ENCODE data around the gene ZMPSTE24. TPM values are rescaled to one million over a fixed set of nuclear protein-coding genes. Genes with fewer than 3 reads are reported as not detected.

The ZMPSTE24 gene
- total RNA-seq, 1 donor from 2014 or later: 24.8 TPM

Other genes with a start within 250 kb of the ZMPSTE24 start
- gene CAP1, start 217.5 kb upstream of the ZMPSTE24 start, total RNA-seq: 82.8 TPM
- 31.1 TPM for gene PPT1, start 161.0 kb upstream of the ZMPSTE24 start, total RNA-seq
- 13.8 TPM for gene RLF, start 96.8 kb upstream of the ZMPSTE24 start, total RNA-seq
- gene TMCO2, start 10.3 kb upstream of the ZMPSTE24 start, total RNA-seq: not detected
- 1.3 TPM for gene COL9A2, start 59.0 kb downstream of the ZMPSTE24 start, total RNA-seq
- gene SMAP2, start 115.5 kb downstream of the ZMPSTE24 start, total RNA-seq: 10.5 TPM
- 1.3 TPM for gene ZFP69B, start 192.2 kb downstream of the ZMPSTE24 start, total RNA-seq
- 2.6 TPM for gene ZFP69, start 219.1 kb downstream of the ZMPSTE24 start, total RNA-seq